GM18508 (cell line): ENCODE measurements around the gene GOLGA1.
A peak's percentile ranks its signal among the peaks of the same experiment; 100 is the strongest.

Experiments used
- ATAC-seq: cut with Tn5 transposase; IDR thresholded peaks from one replicate; pipeline ENCODE4 v1.9.1; 2021; ENCODE audit warnings: moderate number of reproducible peaks; ENCODE audit not compliant: insufficient read depth, unreplicated experiment

The GOLGA1 gene

DNA sequence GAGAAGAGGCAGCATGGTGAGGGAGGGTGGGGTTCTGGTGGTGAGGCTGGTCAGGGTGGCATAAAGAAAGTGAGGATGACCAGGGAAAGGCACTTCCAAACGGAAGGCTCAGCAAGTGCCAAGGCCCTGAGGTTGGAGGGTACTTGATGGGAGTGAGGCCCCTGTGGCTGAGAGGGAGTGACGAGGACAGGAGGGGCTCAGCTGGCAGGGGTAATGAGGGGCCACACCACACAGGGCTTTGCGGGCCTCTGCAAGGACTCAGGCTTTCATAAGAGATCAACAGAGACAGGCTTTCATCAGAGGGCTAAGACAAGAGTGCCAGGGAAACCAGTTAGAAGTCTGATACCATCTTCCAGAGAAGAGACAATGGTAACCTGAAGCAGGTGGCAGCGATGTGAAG, 55.3 kb downstream of the GOLGA1 start:
- no peak for ATAC-seq

DNA sequence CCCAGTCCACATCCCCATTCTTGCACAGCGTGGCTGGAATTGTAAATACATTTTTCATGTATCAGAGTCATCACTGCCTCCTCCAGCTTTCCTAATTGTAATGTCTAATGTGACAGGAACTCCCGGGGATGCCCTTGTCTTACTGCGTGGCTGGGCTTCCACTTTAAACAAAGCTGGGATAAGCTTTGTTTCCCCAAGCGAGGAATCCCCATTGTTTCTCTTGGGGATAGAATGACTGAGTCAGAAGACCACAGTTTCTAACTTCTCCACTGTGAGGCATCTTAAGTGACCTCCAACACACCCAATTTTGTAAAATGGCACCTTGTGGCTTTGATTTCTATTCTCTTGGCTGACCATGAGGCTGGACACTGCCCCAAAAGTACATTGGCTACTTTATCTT, 56.5 kb downstream of the GOLGA1 start:
- ATAC-seq, result no peak

DNA sequence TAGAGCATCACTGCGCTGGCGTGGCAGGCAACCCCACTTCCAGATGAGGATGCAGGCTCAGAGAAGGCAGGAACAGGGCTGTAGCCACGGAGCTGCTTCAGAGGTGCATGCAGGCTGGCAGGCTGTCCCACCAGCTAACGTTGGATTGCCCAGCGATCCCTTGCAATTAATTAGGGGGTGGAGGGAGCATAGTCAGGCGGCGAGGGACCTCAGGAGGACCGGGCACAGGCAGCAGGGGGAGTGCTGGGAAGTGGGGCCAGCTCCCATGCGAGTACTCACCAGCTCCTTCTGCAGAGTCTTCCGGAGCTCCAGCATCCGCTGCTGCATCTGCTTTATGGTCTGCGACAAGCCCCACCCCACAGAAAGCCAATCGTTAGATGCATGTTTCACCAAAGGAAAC, 58.7 kb downstream of the GOLGA1 start:
- ATAC-seq, result no peak

DNA sequence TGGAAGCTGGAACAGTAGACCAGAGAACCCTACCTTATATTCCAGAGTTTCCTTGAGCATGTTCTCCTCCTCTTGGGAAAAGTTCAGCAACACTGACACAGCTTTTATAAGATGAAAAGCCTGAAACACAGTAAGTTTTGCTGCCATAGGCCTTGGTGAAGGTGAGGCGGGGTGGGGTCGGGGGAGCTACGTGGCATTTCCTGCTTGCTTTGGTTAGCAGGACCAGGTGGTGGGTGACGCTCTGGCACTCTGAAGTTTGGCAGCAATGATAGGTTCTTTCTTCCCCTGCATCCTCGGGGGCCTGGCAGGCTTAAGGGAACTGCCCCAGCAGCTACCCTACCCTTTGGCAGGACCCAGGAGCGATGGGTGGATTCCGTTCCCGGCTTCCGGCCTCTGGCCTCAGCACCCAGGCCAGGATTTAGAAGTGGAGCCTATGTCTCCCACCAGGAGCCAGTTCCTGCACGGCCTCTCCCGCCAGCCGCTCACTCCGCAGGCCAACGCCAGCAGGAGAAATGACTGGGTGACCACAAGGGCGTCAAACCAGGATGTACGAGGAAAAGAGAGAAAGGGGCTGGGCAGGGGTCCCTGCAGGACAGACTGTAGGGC, 59.6 kb downstream of the GOLGA1 start:
- no peak for ATAC-seq

DNA sequence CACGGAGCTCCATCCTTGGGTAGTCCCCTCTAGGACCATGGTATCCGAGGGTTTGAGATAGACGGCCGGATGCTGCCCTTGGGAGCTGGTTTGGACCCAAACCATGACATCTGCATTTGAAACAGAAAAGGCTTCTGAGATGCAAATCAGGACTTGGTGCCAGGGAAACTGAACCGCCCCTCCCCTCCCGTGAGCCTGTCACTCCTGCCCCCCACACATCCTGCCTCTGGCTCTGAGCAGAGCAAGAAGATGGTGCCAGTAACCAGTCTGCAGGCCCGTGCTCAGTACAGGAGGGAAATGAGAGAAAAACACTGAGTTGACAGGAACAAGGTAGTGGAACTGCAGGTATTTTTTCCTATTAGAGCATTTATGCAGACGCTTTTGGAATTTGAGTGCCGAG, 60.4 kb downstream of the GOLGA1 start:
- no peak for ATAC-seq

DNA sequence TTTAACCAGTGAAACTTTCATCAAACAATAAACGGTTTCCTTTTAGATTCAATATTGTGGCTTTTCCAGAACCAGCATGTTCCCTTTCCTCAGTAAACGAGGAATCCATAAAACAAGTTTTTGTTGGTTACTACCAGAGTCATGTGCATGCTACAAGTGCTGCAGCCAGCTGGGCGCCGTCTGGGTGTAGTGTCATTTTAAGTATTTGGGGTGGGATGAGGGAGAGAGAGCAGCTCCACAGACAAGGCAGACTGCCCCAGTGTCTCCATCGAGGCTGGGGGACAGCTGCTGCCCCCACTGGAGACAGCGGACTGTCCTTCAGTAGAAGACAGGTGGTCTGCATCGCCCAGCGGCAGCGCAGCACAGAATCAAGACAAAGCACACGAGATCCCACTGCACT, 61.7 kb downstream of the GOLGA1 start:
- no peak for ATAC-seq

DNA sequence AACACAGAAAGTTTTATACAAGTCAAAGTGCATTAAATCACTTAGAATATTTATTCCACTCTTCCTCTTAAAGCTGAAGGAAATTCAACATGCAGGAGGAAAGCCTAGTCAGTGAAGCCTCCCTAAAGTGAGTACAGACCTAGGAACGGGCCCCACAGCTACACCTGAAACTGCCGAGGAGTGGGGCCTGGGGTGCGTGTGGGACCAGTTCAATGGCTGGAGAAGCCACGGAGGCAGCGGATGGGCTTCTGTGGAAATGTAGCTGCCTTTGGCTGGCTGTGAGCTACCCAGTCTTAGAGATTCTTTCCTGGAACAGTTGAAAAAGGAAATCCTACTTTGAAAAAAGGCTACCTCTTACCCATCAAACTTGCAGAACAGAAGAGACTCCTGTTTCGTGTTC, 62.4 kb downstream of the GOLGA1 start:
- ATAC-seq, result no peak

DNA sequence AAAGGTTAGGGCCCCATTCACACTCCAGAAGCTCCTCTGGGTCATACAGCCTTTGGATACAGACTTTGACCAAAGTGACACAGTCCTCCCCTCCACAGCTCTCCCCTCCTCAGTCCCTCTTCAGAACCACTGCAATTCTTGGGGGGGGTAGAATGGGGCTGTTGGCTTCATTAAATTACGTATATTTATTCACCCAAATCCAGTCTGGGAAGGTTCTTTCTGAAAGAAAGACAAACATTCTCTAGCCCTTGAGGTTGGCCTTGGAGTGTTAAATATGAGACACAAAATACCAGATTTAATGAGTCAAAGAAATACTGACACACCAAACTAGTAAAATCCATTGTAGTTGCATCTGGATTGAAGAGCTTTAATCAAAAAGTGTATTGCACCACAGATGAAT, 62.9 kb downstream of the GOLGA1 start:
- no peak for ATAC-seq

DNA sequence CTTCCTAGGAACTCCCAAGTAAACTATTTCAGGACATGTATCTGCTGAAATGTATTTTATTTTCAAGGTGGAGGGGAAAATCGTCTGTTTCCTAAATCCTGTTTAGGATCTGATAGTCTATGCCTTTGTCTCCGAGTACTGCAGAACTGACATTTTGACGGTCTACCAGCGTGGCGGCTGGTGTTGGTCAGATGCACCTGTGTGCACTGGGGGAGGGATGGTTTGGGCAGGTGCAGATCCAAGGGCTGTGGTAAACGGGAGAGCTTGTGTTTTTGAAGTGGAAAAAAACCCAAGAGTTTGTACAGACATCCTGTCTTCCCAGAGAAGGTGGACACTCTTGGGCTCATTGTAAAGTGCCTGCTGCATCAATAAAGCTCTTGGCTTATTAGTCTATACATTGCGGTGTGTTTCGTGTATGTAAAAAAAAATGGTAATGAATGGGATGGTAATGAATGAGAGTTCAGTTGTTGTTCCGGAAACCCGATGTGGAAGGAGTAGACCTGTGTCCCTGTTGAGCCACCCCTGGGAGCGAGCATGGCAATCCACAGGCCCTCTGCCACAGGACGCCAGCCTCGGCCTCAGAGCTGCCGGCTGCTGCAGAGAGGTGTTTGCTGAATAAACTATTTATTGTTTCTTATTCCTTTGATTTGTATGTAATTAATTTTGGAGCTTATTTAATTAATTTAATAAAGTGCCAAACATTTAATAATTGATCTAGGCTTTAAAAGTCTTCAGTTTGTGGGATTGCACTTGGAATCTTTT, 63.7 kb downstream of the GOLGA1 start:
- ATAC-seq, result no peak

DNA sequence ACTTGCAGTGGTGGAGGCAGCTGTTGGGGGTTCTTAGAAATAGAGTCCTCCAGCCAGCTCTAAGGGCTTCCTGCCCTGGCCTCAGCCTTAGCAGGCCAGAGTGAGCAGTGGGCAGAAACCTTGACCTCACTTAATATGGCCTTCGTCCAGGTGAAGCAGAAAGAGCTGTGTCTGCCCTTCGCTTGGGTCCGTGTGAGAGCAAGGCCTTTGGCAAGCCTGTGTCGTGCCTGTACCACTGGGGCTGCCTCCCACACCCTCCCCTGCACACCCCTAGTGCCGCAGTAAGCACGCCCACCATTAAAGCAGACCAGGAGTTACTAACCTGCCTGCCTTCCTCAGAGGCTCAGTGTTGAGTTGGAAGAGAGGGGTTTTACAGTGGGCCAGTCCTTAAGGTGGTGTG, 65.4 kb downstream of the GOLGA1 start:
- no peak for ATAC-seq

DNA sequence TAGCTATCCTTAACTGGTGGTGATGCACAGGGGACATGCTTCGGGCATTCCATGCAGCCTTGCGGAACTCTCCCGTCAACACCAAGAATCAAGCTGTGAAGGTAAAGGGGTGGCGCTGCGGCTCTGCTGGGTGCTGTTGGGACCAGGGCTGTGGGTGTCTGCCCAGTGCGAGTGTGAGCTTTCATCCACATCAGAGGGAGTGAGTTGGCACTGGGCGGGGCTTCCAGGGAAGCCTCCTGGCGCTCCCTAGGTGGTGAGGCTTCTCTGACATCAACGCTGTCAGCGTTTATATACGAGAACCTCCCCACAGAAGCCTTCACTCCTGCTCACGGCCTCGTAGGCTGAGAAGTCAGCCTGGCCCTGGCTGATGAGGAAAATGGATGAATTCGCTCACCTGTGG, 67.2 kb downstream of the GOLGA1 start:
- no peak for ATAC-seq

DNA sequence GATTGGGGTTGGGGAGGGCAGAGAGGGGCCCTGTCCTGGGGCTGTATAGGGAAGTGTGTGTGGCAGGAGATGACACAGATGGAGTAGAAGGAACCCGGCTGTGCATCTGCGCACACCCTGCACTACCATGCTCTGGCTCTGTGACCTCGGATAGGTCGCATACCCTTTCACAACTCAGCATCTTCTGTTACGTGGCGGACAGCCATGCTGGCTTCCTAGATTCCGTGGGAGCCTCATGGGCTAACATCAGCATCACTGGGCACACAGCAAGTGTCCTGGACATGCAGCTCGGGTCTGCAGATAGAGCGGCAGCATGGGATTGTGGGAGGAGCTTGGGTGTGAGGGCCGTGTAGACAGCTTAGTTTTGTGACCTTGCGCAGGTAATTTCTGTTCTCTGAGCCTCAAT, 69.7 kb downstream of the GOLGA1 start:
- ATAC-seq, result no peak

DNA sequence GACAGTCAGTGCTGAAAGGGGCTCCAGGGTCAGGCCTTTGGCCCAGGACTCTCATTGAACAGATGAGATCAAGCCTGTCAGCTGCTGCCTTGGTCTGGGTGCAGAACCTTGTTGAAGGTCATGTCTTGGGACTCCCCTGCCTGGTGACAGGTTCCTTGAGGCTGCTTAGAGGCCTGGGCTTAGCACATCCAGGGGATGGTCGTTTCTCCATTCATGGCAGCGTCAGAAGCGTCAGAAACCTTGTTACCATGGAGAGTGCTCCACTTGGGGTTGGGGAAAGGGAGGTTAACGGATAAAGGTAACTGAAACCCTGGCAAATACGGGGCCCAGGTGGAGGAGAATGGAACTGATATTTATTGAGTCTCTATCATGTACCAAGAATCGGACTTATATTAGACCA, 70.2 kb downstream of the GOLGA1 start:
- ATAC-seq, result no peak

DNA sequence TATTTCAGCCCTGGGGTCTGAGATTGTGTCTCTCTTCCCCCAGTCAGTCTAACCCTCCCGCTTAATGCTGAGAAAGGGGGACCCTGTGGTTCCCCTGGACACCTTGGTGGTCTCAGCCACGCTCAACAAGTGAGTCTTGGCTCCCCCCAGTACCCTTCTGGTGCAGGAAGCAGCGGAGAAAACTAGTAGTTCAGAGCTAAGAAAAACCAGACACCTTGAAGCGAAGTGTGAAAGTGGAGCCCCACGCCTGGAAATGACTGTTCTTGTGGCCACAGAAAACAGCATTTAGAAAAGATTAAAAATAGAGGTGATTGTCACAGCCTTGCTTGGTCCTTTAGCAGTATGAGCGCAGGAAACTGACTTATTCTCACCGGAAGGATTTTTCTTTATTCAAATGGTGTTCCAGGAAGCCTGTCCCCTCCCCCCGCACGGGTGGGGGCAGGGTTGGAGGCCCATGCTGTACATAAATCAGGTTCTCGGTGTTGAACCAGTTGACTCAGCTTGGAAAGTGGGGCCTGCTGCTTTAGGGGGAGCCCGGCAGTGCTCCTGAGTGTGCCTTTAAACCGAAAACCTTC, 70.8 kb downstream of the GOLGA1 start:
- peak; percentile 26 for ATAC-seq

DNA sequence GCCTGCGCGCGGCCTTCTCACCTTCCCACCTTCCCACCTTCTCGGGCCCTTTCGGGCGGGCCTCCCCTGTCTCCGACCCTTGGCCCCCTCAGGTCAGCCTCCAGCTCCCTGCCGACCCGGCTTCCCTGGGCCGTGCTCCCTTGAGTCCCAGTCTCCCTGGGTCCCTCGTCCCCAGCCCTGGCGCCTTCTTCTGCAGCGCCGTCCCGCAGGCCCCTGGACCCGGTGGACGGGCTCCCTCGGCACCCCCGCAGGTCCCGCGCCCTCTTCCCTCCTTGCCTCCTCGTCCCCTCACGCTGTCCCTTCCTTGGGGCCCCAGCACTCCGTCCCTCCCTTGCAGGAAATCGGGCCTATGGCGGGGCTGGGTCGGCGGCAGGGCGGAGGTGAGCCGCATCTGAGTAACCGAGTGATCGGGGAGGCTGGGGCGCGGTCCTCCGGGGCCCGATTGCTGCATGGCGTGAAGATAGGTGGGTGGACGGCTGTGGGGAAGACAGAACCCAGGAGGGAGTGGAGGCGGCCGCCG, 71.4 kb downstream of the GOLGA1 start:
- ATAC-seq, result no peak

DNA sequence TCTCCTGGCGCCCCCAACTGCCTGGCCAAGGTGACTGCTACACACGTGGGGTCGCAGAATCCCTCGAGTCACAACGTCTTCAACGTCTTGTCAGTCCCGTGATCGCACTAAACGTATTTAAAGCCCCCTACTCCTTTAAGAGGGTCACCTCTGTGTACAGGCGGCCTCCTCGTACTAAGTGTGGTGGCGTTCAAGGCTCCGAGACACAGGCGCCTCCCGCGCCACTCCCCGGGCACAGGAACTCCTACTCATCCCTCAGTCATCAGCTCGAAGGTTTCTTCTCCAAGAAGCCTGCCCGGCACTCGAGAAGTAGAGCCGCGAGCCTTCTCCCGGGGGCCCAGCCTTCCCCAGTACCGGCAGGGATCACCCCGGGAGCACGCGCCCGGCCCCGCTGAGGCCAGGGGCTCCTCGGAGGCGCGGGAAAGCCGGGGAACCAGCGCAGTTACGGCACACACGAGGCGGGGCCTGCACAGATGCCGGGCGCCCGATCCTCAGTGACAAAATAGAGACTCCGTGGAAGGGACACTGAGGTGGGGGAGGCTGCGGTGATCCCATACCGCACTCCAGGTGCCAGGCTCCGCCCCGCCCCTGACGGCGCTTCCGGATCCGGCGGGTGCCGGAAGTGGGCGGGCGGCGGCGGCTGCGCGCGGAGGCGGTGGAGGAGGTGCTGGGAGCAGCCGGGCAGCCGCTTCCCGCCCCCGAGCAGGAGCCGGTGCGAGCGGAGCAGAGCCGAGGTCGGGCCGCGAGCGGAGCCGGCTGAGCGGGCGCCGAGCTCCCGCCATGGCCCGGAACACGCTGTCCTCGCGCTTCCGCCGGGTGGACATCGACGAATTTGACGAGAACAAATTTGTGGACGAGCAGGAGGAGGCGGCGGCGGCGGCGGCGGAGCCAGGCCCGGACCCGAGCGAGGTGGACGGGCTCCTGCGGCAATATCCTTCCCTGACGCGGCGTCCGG, 72.1 kb downstream of the GOLGA1 start:
- ATAC-seq, result no peak

DNA sequence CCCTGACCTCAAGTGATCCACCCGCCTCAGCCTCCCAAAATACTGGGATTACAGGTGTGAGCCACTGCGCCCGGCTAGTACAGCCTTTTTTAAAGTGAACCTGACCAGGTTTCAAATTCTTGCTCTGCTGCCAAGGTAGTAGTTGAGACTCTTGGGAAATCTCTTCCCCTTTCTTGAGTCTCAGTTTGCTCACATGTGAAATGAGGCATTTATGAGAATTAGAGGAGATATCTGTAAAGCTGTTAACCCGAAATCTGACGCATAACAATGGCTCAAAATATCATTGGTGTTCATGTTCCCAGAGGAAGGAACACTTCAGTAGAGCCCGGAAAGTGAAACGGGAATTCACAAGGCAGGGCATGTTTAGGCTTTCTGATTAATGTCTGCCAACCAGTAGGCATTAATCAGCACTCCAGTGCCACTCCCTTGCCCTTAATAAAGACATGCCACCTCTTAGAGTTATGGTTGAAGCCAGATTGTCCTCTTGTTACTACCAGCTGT, 77.5 kb downstream of the GOLGA1 start:
- no peak for ATAC-seq

DNA sequence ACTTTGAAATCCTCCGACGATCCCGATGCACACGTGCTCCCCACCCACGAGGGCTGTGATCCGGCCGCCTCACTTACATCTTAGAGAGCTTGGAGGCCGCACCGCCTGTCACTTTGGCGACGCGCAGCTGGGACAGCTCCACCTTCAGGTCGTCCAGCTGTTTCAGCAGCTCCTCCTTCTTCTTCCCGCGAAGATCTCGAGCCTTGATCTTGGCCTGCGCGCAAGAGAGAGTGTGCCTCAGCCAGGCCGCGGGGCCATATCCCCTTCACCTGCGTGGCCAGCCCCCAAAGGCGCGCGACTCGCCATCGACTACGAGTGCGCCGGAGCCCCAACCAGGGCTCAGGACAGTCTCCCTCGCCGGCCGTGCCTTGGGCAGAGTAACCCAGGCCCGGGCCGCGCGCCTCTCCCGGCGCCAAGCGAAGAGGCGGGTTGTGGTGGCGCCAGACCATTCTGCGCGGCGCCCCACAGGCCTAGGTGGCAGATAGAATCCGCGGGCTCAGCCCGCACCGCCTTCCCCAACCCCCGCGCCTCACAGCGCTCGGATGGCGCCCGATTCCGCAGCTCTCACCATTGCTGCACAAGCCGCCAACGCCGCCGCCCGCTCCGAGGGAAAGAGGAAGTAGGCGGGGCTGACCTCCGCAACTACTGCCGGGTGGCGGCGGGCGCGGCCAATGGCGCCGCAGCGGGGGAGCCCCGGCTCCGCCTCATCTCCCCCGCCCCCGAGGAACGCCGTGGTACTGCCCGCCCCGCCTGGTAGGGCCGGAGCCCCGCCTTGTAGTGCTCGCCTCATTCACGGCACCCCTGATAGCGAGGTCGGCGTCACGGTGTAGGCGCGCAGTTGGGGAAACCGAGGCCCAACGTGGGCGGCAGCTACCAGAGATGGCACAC, 79.3 kb downstream of the GOLGA1 start, which contains the start of the genes ARPC5L and RPL35:
TSS of gene ARPC5L (plus strand) at position 789 of the 888 bp plus-strand sequence. CDS start 7,161 bp downstream, outside the sequence.
TSS of gene RPL35 (minus strand) at position 616 of the 888 bp plus-strand sequence. CDS start at position 571, 45 bp downstream.
- ATAC-seq, result peak; percentile 65
